PC-3 (cell line): ENCODE measurements around the gene TPRKB. TPM values are rescaled to one million over a fixed set of nuclear protein-coding genes. Genes with fewer than 3 reads are reported as not detected.

Source experiments
- ATAC-seq: fragments of 200-7000 bp; cut with Tn5 transposase; 2 replicates; pipeline ENCODE4 v1.9.1; 2020; ENCODE audit warnings: mild to moderate bottlenecking, moderate library complexity
- BruUV-seq: library from RNA; stranded (reverse); fragments of 400-500 nt; replicated peaks from 2 replicates; lab custom pipeline; 2021; lab: Mats Ljungman, UMichigan
- CTCF ChIA-PET: fragments of 300-600 bp; sonication (Branson Sonifier 250); formaldehyde crosslinking; loops from one replicate; lab custom pipeline; 2022; ENCODE audit warnings: antibody characterized with exemption; lab: Charles Lee
- POLR2A ChIA-PET: fragments of 300-600 bp; sonication (Branson Sonifier 250); formaldehyde crosslinking; loops from one replicate; lab custom pipeline; 2022; ENCODE audit warnings: antibody characterized with exemption; ENCODE audit not compliant: unreplicated experiment; lab: Charles Lee
- DNase-seq: peaks from one replicate; pipeline ENCODE4 v3.0.0-alpha.2; 2015
- H2AFZ ChIP-seq: fragments of 300-600 bp; sonication (generic); 2 replicates; pipeline ENCODE4 v1.6.0; 2016; ENCODE audit warnings: antibody characterized with exemption, low read length
- H3F3A ChIP-seq: fragments of 300-600 bp; sonication (generic); one replicate; pipeline ENCODE4 v1.6.0; 2017; ENCODE audit warnings: antibody characterized with exemption, low read length, control low read depth, mild to moderate bottlenecking; ENCODE audit not compliant: unreplicated experiment
- H3K27ac ChIP-seq: fragments of 300-600 bp; sonication (generic); 2 replicates; pipeline ENCODE4 v1.5.1; 2016; ENCODE audit warnings: mild to moderate bottlenecking, low read length
- H3K27me3 ChIP-seq: fragments of 300-600 bp; sonication (generic); 2 replicates; pipeline ENCODE4 v1.6.1; 2016; ENCODE audit warnings: low read length, mixed read lengths
- H3K36me3 ChIP-seq: fragments of 300-600 bp; sonication (generic); 2 replicates; pipeline ENCODE4 v1.6.1; 2016; ENCODE audit warnings: low read depth, mixed run types, low read length, mixed read lengths
- H3K4me1 ChIP-seq: fragments of 300-600 bp; sonication (generic); 2 replicates; pipeline ENCODE4 v1.5.1; 2016; ENCODE audit warnings: low read length; ENCODE audit not compliant: insufficient read depth
- H3K4me2 ChIP-seq: fragments of 300-600 bp; sonication (generic); 2 replicates; pipeline ENCODE4 v1.6.0; 2016; ENCODE audit warnings: low read length
- H3K4me3 ChIP-seq: fragments of 300-600 bp; sonication (generic); 2 replicates; pipeline ENCODE4 v1.5.1; 2016; ENCODE audit warnings: mild to moderate bottlenecking, low read length, mixed read lengths
- H3K79me2 ChIP-seq: fragments of 300-600 bp; sonication (generic); 2 replicates; pipeline ENCODE4 v1.6.1; 2017; ENCODE audit warnings: low read length, mixed read lengths
- H3K9ac ChIP-seq: fragments of 300-600 bp; sonication (generic); 2 replicates; pipeline ENCODE4 v1.6.0; 2016; ENCODE audit warnings: mild to moderate bottlenecking, low read length
- H3K9me2 ChIP-seq: fragments of 300-600 bp; sonication (generic); replicated peaks from 2 replicates; pipeline ENCODE4 v1.6.1; 2016; ENCODE audit warnings: mixed run types, low read length, mixed read lengths
- H3K9me3 ChIP-seq: fragments of 300-600 bp; sonication (generic); 2 replicates; pipeline ENCODE4 v1.6.1; 2016; ENCODE audit warnings: low read length, mixed read lengths
- H4K20me1 ChIP-seq: fragments of 300-600 bp; sonication (generic); 2 replicates; pipeline ENCODE4 v1.6.1; 2016; ENCODE audit warnings: low read length, mixed read lengths
- CTCF ChIP-seq: fragments of 300-600 bp; sonication (generic); conservative IDR thresholded peaks from 2 replicates; pipeline ENCODE4 v1.5.1; 2017; ENCODE audit warnings: antibody characterized with exemption, low read depth, mild to moderate bottlenecking, low read length
- EZH2 ChIP-seq: fragments of 300-600 bp; sonication (generic); IDR thresholded peaks from one replicate; pipeline ENCODE4 v1.6.1; 2017; ENCODE audit warnings: antibody characterized with exemption, mild to moderate bottlenecking, low read length; ENCODE audit not compliant: unreplicated experiment
- EZH2phosphoT487 ChIP-seq: fragments of 300-600 bp; sonication (generic); IDR thresholded peaks from 2 replicates; pipeline ENCODE4 v1.6.1; 2018; ENCODE audit warnings: mild to moderate bottlenecking, antibody characterized with exemption, low read length, borderline replicate concordance
- intact Hi-C: fragments of 100-400 bp; cut with micrococcal nuclease; formaldehyde crosslinking; loops from 2 replicates; pipeline ENCODE4 v1.9.0; 2023
- total RNA-seq: library from RNA; depleted of rRNA; stranded (reverse); fragments of >200 nt; gene quantifications from 2 replicates; pipeline ENCODE4 v1.2.3, GENCODE V29; 2014

TPRKB gene
- total RNA-seq, 1 experiment from 2014 or later, result 51.4 TPM

GRCh38 chr2:73700131-73700611 is 37.0 kb downstream of the TPRKB start:
- H4K20me1 ChIP-seq, result no peaks in the 10 kb centered on the region
- no peak overlapping the region for H3K4me3 ChIP-seq
- peak; percentile 54 for DNase-seq
- CTCF ChIA-PET, result no interaction called here
- no peaks in the 10 kb centered on the region for H3F3A ChIP-seq
- H3K79me2 ChIP-seq, result no peaks in the 10 kb centered on the region
- H3K27me3 ChIP-seq, result no peaks in the 10 kb centered on the region
- H3K9ac ChIP-seq, result no peak overlapping the region
- intact Hi-C loops, result no loop called here
- TF ChIP-seq EZH2, result no peak
- no peak for TF ChIP-seq CTCF
- no peak for TF ChIP-seq EZH2phosphoT487
- H3K4me1 ChIP-seq, result peaks cover 5% of the 10 kb centered on the region; the same call in 1 of the 2 replicates
- 0 out of 2 replicates have a peak, but pooled peaks cover 4% of the 10 kb centered on the region for H3K9me3 ChIP-seq
- ATAC-seq, result peak; percentile 71
- H3K27ac ChIP-seq, result no peak overlapping the region
- H2AFZ ChIP-seq, result no peak overlapping the region
- H3K9me2 ChIP-seq, result no peaks in the 10 kb centered on the region
- H3K36me3 ChIP-seq, result no peaks in the 10 kb centered on the region
- POLR2A ChIA-PET, result no interaction called here
- peak overlapping the region; percentile 21; the same call in 1 of the 2 replicates for H3K4me2 ChIP-seq
- no TSS peak for BruUV-seq

GRCh38 chr2:73699437-73699836 is 37.7 kb downstream of the TPRKB start:
- Histone ChIP-seq H4K20me1 (no peaks in the 10 kb centered on the region), H3K4me2 (no peak overlapping the region), H3K27me3 (no peaks in the 10 kb centered on the region), H2AFZ (no peak overlapping the region), H3K36me3 (no peaks in the 10 kb centered on the region), H3K27ac (no peak overlapping the region), H3K9me2 (no peaks in the 10 kb centered on the region), H3K9ac (no peak overlapping the region), H3K79me2 (no peaks in the 10 kb centered on the region), H3F3A (no peaks in the 10 kb centered on the region), H3K9me3 (0 out of 2 replicates have a peak, but pooled peaks cover 4% of the 10 kb centered on the region), H3K4me1 (peaks cover 5% of the 10 kb centered on the region; the same call in 1 of the 2 replicates), H3K4me3 (no peak overlapping the region)
- no peak for DNase-seq
- no TSS peak for BruUV-seq
- ATAC-seq, result no peak
- no peak for TF ChIP-seq CTCF
- no peak for TF ChIP-seq EZH2phosphoT487
- no peak for TF ChIP-seq EZH2
- ChIA-PET CTCF (no interaction called here), POLR2A (no interaction called here)
- intact Hi-C loops, result no loop called here

GRCh38 chr2:73698101-73698500 is 39.0 kb downstream of the TPRKB start:
- Histone ChIP-seq H3K79me2 (no peaks in the 10 kb centered on the region), H4K20me1 (no peaks in the 10 kb centered on the region), H3K4me1 (peaks cover 5% of the 10 kb centered on the region; the same call in 1 of the 2 replicates), H3K9ac (no peak overlapping the region), H3K4me2 (no peak overlapping the region), H3K36me3 (no peaks in the 10 kb centered on the region), H2AFZ (no peak overlapping the region), H3K27ac (no peak overlapping the region), H3K4me3 (no peak overlapping the region), H3K9me2 (no peaks in the 10 kb centered on the region), H3K27me3 (no peaks in the 10 kb centered on the region), H3F3A (no peaks in the 10 kb centered on the region), H3K9me3 (0 out of 2 replicates have a peak, but pooled peaks cover 4% of the 10 kb centered on the region)
- ChIA-PET CTCF (no interaction called here), POLR2A (no interaction called here)
- no peak for DNase-seq
- BruUV-seq, result no TSS peak
- intact Hi-C loops, result no loop called here
- ATAC-seq, result no peak
- TF ChIP-seq EZH2 (no peak), CTCF (no peak), EZH2phosphoT487 (no peak)
